ELF-1 (cell line): ENCODE data around the gene NLRP9.
A peak's percentile ranks its signal among the peaks of the same experiment; 100 is the strongest.
"Not testable (repeated sequence)": the region's sequence is repeated elsewhere in the genome, so short reads cannot be mapped to it uniquely, and the experiment has no call there.

ENCODE experiments used
- DNase-seq: peaks from one replicate; pipeline ENCODE4 v3.0.0-alpha.2; 2016; ENCODE audit warnings: low read depth, low spot score

NLRP9 gene

DNA sequence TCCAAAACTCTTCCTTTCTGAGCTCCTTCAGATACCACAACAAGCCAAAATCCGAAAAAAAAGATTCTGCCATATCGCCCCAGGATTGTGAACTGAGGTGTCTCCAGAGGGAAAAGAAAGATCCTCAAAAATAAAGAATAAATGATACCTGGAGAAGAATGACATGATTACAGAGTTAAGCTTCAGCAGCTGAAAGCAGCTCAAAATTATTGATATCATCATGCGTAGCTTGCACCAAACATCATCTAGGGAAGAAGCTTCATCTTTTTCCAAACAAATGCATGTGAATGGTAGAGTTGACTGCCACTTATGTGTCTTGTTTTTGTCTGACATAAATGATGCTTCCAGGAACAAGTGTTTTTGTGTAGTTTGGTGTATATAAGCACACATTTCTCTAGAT, at the start of gene NLRP9:
Gene NLRP9 (minus strand): TSS at position 101 of the 400 bp plus-strand sequence. CDS start 28 bp downstream, at position 73.
- no peak for DNase-seq

DNA sequence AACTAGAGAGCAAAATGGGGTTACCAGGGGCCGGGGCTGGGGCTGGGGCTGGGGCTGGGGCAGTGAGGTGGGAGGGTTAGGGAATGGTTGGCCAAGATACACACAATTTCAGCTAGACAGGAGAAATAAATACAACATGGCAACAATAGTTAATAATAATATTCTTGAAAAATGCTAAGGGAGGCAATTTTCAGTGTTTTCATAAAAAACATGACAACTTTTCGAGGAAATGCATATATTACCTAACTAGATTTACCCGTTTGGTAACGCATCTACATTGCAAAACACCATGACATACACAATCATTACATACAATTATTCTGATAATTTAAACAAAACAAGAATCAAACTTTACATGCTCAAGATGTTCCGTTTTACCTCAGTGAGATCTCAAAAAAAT, 42.9 kb upstream of the NLRP9 start:
- DNase-seq: no peak

DNA sequence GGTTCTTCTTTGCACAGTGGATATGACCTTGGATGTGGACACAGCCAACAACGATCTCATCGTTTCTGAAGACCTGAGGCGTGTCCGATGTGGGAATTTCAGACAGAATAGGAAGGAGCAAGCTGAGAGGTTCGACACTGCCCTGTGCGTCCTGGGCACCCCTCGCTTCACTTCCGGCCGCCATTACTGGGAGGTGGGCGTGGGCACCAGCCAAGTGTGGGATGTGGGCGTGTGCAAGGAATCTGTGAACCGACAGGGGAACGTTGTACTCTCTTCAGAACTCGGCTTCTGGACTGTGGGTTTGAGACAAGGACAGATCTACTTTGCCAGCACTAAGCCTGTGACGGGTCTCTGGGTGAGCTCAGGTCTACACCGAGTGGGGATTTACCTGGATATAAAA, 40.1 kb upstream of the NLRP9 start:
- DNase-seq: no peak

DNA sequence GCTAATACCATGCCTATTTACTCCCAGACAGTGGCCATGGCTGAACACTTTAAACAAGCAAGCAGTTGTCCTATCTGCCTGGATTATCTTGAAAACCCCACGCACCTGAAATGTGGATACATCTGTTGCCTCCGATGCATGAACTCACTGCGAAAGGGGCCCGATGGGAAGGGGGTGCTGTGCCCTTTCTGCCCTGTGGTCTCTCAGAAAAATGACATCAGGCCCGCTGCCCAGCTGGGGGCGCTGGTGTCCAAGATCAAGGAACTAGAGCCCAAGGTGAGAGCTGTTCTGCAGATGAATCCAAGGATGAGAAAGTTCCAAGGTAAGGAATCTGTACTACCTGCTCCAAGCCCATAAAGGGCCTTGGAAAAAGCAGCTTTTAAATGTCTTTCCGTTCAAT, 39.3 kb upstream of the NLRP9 start:
- DNase-seq: peak; percentile 14

DNA sequence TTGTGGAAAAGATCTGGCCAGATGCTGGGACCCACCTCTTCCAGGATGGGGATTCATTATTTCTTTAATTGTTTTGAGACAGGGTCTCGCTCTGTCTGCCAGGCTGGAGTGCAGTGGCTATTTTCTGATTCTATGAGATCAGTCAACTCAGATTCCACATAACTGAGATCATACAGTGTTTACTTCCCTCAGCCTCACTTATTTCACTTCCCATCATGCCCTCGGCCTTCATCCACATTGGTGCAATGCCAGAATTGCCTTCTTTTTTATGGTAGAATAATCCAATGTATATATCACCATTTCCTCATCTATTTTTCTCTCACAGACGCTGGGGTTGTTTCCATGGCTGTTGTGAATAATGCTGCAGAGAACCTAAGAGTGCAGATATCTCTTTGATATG, 31.4 kb upstream of the NLRP9 start:
- not testable (repeated sequence) for DNase-seq

DNA sequence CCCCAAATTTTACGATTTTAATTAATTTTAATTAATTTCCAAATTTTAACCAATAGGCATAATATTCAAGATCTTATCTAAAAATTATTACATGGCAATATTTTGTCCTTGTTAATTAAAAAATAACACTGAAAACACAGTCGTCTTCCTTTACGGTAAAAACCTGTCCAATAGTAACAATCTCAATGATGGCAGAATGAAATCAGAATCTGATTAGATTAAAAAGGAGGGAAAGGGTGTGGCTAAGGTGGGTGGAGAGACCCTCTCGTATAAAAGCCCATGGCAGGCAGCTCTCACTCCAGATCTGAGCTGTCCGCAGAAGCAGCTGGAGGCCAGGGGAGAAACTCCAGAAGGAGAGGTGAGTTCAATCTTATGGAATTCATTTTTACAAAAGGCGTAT, 30.6 kb upstream of the NLRP9 start, which contains the start of gene RFPL4AL1:
Gene RFPL4AL1 (plus strand): TSS at position 301 of the 400 bp plus-strand sequence. CDS start 2,687 bp downstream, outside the sequence.
- DNase-seq: not testable (repeated sequence)

DNA sequence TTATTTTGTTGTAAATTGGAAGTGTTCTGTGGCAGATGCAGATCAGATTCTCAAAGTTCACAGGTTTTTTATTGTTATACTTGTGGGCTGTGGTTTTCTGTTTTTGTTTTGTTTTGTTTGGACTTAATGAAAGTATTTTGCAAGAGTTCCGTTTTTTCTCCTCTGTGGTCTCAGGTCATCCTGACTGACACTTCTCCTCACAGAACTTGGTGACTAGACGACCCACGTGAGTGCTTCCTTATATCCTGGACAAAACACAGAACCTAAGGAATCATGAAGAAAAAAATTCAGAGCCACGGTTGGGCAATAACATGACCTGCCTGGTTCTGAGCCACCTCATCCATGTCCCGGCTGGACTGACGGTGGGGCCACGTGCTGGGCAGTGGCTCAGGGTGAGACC, 28.3 kb upstream of the NLRP9 start:
- DNase-seq: no peak

DNA sequence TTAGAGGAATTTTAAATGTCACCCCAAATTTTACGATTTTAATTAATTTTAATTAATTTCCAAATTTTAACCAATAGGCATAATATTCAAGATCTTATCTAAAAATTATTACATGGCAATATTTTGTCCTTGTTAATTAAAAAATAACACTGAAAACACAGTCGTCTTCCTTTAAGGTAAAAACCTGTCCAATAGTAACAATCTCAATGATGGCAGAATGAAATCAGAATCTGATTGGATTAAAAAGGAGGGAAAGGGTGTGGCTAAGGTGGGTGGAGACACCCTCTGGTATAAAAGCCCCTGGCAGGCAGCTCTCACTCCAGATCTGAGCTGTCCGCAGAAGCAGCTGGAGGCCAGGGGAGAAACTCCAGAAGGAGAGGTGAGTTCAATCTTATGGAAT, 20.6 kb upstream of the NLRP9 start, which contains the start of gene RFPL4A:
Gene RFPL4A (plus strand): TSS at position 301 of the 400 bp plus-strand sequence. CDS start 2,704 bp downstream, outside the sequence.
- not testable (repeated sequence) for DNase-seq

DNA sequence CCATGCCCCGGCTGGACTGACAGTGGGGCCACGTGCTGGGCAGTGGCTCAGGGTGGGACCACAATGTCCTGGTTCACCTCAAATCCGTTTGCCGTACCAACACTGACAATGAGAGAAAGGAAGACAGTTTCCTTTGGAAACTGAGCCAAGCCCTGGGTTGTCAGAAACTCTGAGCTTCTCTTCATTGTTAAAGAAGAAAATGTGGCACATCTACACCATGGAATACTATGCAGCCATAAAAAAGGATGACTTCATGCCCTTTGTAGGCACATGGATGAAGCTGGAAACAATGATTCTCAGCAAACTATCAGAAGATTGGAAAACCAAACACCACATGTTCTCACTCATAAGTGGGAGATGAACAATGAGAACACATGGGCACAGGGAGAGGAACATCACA, 18.6 kb upstream of the NLRP9 start:
- DNase-seq: not testable (repeated sequence)

DNA sequence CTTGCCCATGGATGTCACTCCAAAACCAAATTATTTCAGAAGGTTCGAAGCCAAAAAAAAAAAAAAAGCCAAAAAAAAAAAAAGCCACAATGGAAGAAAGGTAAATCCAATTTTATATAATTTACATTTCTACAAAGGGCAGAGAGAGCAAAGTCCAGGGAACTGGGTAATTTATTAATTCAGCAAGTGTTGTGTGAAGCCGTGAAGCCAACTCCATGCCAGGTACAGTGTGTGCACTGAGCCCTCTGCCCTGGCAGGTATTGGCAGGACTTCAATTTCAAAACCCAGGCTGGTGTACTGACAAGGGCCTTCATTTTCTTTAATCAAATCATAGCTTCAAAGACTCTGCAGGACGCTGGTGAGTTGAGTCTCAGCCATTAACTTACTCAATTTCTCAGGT, 15.2 kb upstream of the NLRP9 start:
- no peak for DNase-seq

DNA sequence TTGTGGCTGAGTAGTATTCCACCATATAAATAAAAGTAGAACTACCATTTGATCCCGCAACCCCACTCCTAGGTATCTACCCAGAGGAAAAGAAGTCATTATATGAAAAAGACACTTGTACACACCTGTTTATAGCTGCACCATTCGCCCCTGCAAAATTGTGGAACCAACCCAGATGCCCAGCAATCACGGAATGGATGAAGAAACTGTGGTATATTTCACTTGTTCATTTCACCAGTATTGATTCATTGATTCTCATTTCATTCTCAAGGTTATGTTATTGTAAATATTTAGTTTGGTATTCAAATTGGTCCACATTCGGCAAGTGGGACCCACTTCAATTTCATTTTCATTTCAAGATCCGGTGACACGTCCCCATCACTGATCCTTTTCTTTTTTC, 12.5 kb upstream of the NLRP9 start:
- DNase-seq: no peak

DNA sequence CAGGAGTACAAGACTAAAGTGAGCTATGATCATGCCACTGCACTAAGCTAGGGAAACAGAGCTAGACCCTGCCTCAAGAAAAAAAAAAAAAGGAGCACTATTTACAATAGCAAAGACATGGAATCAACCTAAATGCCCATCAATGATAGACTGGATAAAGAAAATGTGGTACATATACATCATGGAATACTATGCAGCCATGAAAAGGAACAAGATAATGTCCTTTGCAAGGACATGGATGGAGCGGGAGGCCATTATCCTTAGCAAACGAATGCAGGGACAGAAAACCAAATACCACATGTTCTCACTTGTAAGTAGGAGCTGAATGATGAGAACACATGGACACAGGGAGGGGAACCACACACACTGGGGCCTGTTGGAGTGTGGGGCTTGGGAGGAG, 7.8 kb downstream of the NLRP9 start:
- not testable (repeated sequence) for DNase-seq

DNA sequence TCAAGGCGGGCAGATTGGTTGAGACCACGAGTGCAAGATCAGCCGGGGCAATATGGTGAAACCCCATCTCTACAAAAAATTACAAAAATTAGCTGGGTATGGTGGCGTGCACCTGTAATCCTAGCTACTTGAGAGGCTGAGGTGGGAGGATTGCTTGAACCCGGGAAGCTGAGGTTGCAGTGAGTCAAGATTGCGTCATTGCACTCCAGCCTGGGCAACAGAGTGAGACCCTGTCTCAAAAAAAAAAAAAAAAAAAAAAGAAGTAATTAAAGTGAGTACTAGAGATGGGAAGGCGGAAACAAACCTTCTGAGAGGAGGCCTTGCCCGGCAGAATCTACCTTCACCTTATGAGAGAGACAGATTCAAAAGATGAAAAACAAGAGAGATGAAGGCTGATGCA, 14.7 kb downstream of the NLRP9 start:
- no peak for DNase-seq

DNA sequence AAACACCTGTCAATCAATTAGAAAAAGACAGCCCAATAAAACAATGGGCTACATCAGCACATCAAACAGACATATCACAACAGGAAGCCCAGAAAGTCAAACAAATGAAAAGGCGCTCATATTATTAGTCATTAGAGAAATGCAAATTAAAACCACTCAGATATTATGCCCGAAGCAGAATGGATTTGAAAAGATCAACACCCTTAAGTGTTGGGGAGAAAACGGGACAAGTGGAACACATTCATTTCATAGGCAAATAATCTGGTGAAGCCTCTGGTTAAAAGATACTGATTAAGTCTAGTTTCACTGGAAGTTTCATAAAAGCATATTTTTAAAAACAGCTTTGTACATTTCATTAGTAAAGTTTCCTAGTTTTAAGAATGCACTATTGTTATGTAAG, 17.4 kb downstream of the NLRP9 start:
- no peak for DNase-seq

DNA sequence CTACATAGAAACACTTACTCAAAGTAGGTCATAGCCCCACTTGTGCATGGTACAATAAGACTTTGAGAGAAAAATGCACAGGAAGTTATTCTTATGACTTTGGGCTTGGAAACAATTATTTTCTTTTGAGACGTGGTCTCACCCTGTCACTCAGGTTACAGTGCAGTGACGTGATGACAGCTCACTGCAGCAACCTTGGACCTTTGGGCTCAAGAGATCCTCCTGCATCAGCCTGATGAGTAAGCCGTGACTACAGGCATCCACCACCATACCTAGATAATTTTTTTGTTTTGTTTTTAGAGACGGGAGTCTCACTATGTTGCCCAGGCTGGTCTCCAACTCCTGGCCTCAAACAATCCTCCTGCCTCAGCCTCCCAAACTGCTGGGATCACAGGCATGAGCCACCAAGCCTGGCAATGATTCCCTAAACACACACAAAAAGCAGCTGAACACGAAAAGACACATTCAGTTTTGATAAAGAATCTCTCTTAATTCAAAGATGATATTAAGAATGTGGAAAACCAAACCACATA, 17.9 kb downstream of the NLRP9 start:
- no peak for DNase-seq

DNA sequence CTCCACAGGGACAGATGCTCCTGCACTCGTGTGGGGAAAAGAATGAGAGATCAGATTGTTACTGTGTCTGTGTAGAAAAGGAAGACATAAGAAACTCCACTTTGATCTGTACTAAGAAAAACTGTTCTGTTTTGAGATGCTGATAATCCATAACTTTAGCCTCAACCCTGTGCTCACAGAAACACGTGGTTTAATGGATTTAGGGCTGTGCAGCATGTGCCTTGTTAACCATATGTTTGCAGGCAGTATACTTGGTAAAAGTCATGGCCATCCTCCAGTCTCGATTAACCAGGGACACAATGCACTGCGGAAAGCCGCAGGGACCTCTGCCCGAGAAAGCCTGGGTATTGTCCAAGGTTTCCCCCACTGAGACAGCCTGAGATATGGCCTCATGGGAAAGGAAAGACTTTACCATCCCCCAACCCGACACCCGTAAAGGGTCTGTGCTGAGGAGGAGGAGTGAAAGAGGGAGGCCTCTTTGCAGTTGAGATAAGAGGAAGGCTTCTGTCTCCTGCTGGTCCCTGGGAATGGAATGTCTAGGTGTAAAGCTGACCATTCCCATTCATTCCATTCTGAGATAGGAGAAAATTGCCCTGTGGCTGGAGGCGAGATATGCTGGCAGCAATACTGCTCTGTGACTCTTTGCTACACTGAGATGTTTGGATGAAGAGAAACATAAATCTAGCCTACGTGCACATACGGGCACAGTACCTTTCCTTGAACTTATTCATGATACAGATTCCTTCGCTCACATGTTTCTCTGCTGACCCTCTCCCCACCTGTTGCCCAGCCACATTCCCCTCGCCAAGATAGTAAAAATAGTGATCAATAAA, 20.1 kb downstream of the NLRP9 start:
- DNase-seq: peak; percentile 58

DNA sequence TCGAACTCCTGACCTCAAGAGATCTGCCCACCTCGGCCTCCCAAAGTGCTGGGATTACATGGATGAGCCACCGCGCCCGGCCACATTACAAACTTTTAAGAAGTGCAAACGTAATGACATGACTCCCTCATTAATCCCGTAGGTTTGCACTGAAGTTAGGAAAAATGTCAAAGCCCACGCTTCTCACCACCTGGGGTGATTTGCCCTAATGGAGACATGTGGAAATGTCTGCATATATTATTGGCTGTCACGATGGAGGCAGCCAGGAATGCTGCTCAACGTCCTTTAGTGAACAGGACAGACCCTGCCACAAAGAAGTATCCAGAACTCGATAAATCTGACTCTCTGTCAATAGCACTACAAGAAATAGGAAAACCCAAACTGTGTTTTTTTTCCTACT, 21.0 kb downstream of the NLRP9 start:
- no peak for DNase-seq

DNA sequence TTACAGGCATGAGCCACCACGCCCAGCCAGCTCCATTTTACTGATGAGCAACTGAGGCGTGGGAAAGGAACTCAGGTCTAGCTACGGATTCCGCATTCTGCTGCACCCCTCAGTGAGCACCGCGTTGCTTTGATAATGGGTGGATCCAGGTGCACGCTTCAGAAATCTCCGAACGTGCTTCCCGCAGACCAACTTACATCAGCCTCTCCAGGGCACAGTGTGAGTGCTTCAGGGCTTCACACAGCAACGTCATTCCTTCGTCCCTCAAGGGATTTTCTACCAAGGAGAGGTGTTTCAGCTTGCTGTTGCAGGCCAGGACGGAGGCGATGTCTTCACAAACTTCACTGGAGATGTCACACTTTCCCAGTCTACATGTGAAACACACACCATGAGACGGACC, 21.7 kb downstream of the NLRP9 start:
- no peak for DNase-seq

DNA sequence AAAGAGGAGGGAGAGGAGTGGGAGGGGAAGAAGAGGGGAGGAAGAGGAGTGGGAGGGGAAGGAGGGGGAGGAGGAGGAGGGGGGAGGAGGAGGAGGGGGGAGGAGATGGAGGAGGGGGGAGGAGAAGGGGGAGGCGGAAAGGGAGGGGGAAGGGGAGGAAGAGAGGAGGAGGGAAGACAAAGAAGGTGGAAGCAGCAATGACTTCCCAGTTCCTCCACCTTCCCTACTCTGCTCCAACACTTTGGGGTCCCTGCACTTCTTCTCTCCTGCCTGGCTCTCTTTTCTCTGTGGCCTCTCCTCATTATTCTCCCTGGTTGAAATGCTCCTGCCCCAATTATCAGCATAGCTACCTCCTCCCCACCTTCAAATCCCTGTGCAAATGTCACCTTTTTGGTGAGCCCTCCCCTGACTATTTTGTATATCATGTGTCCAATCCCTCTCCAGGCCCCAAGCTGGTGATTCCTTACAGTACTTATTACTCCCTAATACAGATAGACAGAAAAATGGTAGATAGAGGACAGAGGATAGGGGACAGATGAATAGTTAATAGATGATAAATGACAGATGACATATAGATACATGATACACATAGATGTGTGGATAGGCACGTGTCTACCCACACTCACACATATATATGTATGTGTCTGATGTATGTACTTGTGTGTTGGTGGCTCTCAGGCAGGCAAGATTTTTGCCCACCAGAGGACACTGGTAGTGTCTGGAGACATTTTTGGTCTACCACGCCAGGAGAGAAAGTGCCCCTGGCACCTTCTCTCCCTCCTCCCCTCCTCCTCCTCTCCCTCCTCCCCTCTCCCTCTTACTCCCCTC, 25.2 kb downstream of the NLRP9 start:
- no peak for DNase-seq

DNA sequence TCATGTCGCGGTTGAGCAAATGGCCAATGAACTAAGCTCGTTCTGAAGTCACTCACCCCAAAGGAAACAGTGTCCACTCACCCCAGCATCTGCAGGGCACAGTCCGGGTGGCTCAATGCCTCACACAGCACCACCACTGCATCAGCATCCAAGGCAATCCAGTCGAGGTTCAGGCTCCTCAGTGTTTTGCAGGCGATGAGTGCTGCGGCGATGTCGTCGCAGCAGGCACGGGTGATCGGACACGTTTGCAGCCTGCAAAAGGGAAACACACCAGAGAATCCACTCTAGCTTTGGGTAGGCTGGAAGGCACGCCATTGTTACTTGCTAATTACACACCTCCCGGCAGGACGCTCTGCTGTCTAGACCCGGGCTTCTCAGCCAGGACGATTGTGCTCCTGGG, 26.5 kb downstream of the NLRP9 start:
- DNase-seq: peak; percentile 27

DNA sequence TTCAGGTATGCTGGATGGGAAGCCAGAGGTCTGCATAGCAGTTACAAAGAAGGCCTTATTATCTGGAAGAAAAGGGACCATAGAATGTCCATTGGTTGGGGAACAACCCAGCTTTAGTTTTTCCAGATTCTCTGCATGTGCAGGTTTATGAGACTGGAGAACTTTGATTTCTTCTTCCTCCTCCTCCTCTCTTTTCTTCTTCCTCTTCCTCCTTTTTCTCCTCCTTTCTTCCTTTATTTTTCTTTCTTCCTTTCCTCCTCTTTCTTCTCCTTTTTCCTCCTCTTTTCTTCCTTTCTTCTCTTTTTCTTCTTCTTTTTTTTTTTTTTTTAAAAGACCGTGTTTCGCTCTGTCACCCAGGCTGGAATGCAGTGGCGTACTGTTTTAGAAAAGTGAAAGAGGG, 32.2 kb downstream of the NLRP9 start:
- no peak for DNase-seq
